NCI-H510A (cell line): ENCODE data around the gene PPP1R13B.

Experiments used
- DNase-seq: peaks from one replicate; lab custom pipeline; 2025; lab: John Stamatoyannopoulos, UW

The PPP1R13B gene

DNA sequence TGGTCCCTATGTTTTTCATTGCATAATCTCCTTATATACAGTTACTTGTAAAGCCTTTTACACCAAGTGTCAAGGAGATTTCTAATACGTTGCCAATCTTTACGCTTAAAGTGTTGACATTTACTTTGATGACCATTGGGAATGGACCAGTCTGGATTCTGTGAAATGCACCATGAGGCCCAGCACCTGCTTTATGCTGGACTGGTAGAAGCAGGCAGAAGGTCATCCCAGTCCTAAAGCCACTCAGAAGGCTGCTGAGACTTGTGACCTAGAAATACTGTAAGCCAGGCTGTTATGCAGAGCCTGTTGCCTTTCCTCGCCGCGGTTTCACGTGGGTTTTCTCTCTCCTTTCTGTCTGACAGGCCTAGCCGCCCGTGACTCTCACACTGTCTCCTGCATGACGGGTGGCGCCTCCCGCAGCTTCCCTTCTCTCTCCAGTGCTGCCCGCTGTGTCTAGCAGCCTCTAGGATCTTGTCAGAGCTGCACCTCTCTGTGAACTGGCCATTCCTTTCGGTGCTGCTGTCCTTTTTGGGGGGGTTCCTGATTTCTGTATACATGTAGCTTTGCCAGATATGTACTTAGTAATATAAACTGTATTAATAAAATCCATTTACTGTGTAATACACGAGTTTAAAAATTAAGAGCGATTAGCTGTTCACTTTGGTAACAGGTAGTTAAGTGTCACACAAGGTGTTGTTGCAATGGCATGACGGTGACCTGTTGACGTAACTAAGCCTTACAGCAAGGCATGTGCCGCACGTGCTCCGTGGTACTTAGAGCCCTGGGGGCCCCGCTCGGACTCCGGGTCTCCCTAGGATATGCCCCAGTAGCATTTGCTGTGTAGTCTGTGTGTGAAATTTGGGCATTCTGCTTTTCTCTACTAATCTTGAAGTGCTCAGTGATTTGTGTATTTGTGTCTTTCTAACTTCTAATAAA, 161.8 kb downstream of the PPP1R13B start:
- no peak for DNase-seq

DNA sequence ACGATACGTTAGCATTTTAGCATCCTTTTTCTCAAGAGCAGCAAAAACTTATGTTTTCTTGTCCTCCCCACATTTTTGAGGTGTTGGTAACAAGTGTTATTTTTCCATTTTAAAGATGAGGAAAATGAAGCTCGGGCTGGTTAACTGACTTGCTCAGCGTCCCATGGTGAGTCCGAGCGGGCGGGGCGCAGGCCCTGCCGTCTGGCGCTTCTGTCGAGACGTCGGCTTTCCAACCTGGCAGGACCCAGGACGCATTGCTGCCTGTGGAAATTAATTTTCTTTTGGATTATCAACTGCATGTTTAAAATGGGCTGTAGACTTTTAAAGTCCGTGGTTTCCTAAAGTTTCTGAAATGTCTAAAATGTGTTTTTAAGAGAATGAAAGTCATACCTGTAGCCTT, 162.5 kb downstream of the PPP1R13B start:
- no peak for DNase-seq

DNA sequence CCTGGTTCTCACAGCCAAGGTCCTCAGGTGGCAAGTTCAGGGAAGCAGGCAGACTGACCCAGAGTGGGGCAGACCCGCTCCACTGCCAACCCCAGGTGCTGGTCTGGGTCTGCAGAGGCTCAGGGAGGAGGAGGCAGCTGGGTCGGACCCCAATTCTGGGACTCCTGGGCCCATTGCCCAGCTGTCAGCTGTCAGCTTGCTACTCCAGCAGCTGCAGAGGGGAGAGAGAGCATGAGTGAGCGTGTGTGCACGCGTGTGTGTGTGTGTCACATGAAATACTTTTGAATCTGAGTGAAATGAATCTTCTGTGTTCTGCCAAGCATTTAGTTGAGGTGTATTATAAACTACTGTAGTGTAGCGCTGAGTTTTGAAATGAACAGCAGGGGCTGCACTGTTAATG, 162.9 kb downstream of the PPP1R13B start:
- no peak for DNase-seq
